ENCODE measurements around the gene CCPG1. TPM values are rescaled to one million over a fixed set of nuclear protein-coding genes. Genes with fewer than 3 reads are reported as not detected.

CCPG1 gene, protein sequence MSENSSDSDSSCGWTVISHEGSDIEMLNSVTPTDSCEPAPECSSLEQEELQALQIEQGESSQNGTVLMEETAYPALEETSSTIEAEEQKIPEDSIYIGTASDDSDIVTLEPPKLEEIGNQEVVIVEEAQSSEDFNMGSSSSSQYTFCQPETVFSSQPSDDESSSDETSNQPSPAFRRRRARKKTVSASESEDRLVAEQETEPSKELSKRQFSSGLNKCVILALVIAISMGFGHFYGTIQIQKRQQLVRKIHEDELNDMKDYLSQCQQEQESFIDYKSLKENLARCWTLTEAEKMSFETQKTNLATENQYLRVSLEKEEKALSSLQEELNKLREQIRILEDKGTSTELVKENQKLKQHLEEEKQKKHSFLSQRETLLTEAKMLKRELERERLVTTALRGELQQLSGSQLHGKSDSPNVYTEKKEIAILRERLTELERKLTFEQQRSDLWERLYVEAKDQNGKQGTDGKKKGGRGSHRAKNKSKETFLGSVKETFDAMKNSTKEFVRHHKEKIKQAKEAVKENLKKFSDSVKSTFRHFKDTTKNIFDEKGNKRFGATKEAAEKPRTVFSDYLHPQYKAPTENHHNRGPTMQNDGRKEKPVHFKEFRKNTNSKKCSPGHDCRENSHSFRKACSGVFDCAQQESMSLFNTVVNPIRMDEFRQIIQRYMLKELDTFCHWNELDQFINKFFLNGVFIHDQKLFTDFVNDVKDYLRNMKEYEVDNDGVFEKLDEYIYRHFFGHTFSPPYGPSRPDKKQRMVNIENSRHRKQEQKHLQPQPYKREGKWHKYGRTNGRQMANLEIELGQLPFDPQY
- total RNA-seq (2016; rRNA removed; fragmentation: Illumina TruSeq; extraction: Trizol) (15.9 and 19.5 TPM in 2 replicates), polyA plus RNA-seq (2011; rRNA removed) (16.1 and 16.4 TPM in 2 replicates), polyA minus RNA-seq (2011; rRNA and poly(A)+ RNA removed; ENCODE audit: low replicate concordance) (9.9 and 37.8 TPM in 2 replicates), Bru-seq, nascent RNA (percentile 68 among the genes with signal in this experiment), BruChase-seq, experiment 1, labeled RNA remaining after a 6-hour chase (percentile 89 among the genes with signal in this experiment), BruChase-seq, experiment 2, labeled RNA remaining after a 2-hour chase (percentile 71 among the genes with signal in this experiment)
- 0.97 and 1.1 TPM in 2 replicates for total RNA-seq (2016; cell fraction: cytosol; rRNA removed; fragmentation: Illumina TruSeq; extraction: Trizol; ENCODE audit: low read depth)
- total RNA-seq (2016; cell fraction: insoluble cytoplasmic fraction; rRNA removed; fragmentation: Illumina TruSeq; extraction: Trizol), result 13.7 and 17.9 TPM in 2 replicates
- 2.4 and 5.2 TPM in 2 replicates for total RNA-seq (2016; cell fraction: membrane; rRNA removed; fragmentation: Illumina TruSeq; extraction: Trizol)
- total RNA-seq (2016; cell fraction: nucleus; rRNA removed; fragmentation: Illumina TruSeq; extraction: Trizol), result 17.0 and 20.4 TPM in 2 replicates
- 5.7 and 12.2 TPM in 2 replicates for polyA plus RNA-seq (2011; cell fraction: cytosol; rRNA removed)
- polyA plus RNA-seq (2011; cell fraction: nucleus; rRNA removed), result 5.9 and 6.9 TPM in 2 replicates
- polyA plus RNA-seq (2012), result 18.8 and 28.8 TPM in 2 replicates
- 0.57 and 0.70 TPM in 2 replicates for polyA plus RNA-seq (2016; cell fraction: cytosol; fragmentation: Illumina TruSeq; extraction: Trizol; ENCODE audit: low read depth)
- polyA plus RNA-seq (2016; cell fraction: insoluble cytoplasmic fraction; fragmentation: Illumina TruSeq; extraction: Trizol; ENCODE audit: low read depth), result 11.2 TPM in 2 replicates
- polyA plus RNA-seq (2016; cell fraction: membrane; fragmentation: Illumina TruSeq; extraction: Trizol; ENCODE audit: low read depth), result 1.4 and 1.9 TPM in 2 replicates
- 16.5 and 18.4 TPM in 2 replicates for polyA plus RNA-seq (2016; cell fraction: nucleus; fragmentation: Illumina TruSeq; extraction: Trizol; ENCODE audit: insufficient read depth, low read depth)
- 16.7 and 31.1 TPM in 2 replicates for polyA minus RNA-seq (2011; cell fraction: cytosol; rRNA and poly(A)+ RNA removed)
- polyA minus RNA-seq (2011; cell fraction: nucleus; rRNA and poly(A)+ RNA removed), result 18.3 and 24.1 TPM in 2 replicates
- long read RNA-seq, experiment 1, full-length matches to known transcripts, result 19 of 24 reads
- long read RNA-seq, experiment 1, partial matches to known transcripts, result 4 of 24 reads
- long read RNA-seq, experiment 1, other reads (novel, unspliced or antisense), result 1 of 24 reads
- long read RNA-seq, experiment 2, full-length matches to known transcripts, result 27 of 47 reads
- long read RNA-seq, experiment 2, partial matches to known transcripts, result 2 of 47 reads
- long read RNA-seq, experiment 2, other reads (novel, unspliced or antisense), result 18 of 47 reads

DNA sequence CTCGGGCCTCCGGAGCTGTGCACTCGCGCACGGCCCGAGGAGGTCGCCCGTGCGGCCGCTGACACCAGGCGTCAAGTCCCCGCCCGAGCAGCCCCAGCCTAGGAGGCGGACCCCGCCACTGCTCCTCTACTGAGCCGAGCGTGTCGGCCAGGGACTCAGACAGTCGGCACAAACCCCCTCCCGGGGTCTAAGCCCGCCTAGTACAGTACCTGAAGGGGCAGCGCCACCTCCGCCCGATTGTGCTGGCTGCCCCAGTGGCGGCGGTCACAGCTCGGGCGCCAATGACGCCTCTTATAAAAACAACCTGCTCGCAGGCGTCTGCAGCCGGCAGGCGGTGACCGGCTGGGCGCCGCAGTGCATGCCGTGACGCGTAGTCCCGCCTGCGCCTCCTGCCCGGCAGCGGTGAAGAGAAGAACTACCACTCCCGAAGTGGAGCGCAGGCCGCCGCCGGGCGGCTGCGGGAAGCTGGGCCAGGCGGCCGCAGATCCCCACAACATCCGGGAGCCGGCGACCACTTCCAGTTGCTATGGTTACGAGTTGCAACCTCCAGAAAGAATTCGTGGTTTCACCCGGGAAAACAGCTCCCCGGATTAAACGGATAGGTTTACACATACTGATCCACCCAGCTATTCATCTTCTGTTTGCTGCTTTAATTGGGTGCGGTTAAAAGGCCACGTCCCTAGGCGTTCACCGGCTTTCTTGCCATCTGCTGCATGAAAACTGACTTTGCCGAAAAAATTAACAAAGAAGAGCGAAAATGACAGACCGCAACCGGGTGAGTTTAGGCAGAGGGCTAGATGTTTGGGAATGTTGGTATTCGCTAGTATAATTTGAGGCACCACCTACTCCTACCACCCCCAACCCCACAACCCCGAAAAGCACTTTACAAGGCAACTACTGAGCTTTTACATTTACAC, at the start of gene CCPG1, which contains the start of gene PIERCE2:
TSS of gene CCPG1 (minus strand) at position 348 of the 917 bp plus-strand sequence. CDS start 18,935 bp downstream, outside the sequence.
TSS of gene PIERCE2 (plus strand) at position 484 of the 917 bp plus-strand sequence. CDS start at position 758, 274 bp downstream.
- WGBS (ENCODE audit: low lambda C conversion rate), result 2% methylated on average over 18 of the region's 70 CpGs
- peak within 1 kb of the TSS; percentile 77 for H3K9ac ChIP-seq (ENCODE audit: insufficient read depth, low read depth, low read length)
- in situ Hi-C loops (cut with HindIII; ENCODE audit: extremely low pct_ligation_motif_present, low pct_unique_long_range_greater_than_20kb) (no loop called here), intact Hi-C loops (cut with micrococcal nuclease; ENCODE audit: unreplicated experiment) (loop anchor here (5.0 kb wide), 1 partner anchor 91 kb away; the partner anchor contains the start of genes PIGB and PIGBOS1)
- TSS peak; percentile 48 for BruUV-seq (replicated peaks)
- peak within 1 kb of the TSS; percentile 94 for H3K4me2 ChIP-seq (ENCODE audit: low read depth, low read length)
- ChIA-PET POLR2A (interaction anchor here (0.8 to 2.4 kb wide), 11 partner anchors 9 to 211 kb away, joined by 3 to 30 read pairs (median 4); partner anchors contain the start of genes PIGB, PIGBOS1 and RSL24D1), CTCF (ENCODE audit: low intra/inter-chr PET ratio, low total read pairs) (interaction anchor here (1.2 kb wide), 1 partner anchor 27 kb away, joined by 5 read pairs; no protein-coding TSS in a partner anchor)
- peak; percentile 87 for DNase-seq (ENCODE audit: low spot score)
- peak; percentile 55 for FAIRE-seq
- no peaks in the 10 kb centered on the region for H3K9me3 ChIP-seq (ENCODE audit: low read length)
- H3K4me1 ChIP-seq (ENCODE audit: insufficient read depth, low read length), result peaks cover 36% of the 10 kb centered on the region
- no peaks in the 10 kb centered on the region for H3K79me2 ChIP-seq (ENCODE audit: insufficient read depth, low read length)
- peak within 1 kb of the TSS; percentile 70 to 86 (median 76) for H3K4me3 ChIP-seq (replicated peaks in 1 of 3; ENCODE audit: insufficient read depth in 1 of 3, low read depth in 2 of 3, low read length in 3 of 3)
- peak; percentile 93 for ATAC-seq
- no peaks in the 10 kb centered on the region for H4K20me1 ChIP-seq (ENCODE audit: insufficient read depth, low read length)
- peak within 1 kb of the TSS; percentile 89 for H3K27ac ChIP-seq (ENCODE audit: extremely low read length, insufficient read depth, low read length)
- H3K36me3 ChIP-seq (replicated peaks in 1 of 2; ENCODE audit: control insufficient read depth in 1 of 2, insufficient read depth in 2 of 2, low read length in 2 of 2), result no peaks in the 10 kb centered on the region
- peak within 1 kb of the TSS; percentile 94 for H2AFZ ChIP-seq (ENCODE audit: low read length)
- no peaks in the 10 kb centered on the region for H3K27me3 ChIP-seq (ENCODE audit: control insufficient read depth in 1 of 2, insufficient read depth in 2 of 2, low read length in 2 of 2)
- TF ChIP-seq ZNF782 (CRISPR knock-in tag; IDR thresholded peaks at IDR 0.05; ENCODE audit: borderline replicate concordance), result no peak; the same call in 1 of the 2 replicates
- TF ChIP-seq KMT2B (CRISPR knock-in tag; IDR thresholded peaks at IDR 0.05), result peak; percentile 85; the same call in 1 of the 2 replicates
- TF ChIP-seq MEIS1 (CRISPR knock-in tag; IDR thresholded peaks at IDR 0.05; ENCODE audit: borderline replicate concordance), result peak; percentile 74; the same call in 1 of the 2 replicates
- TF ChIP-seq RCOR2 (CRISPR knock-in tag; IDR thresholded peaks at IDR 0.05), result 0 out of 2 replicates have a peak, but pooled peaks have one; percentile 24
- no peak for TF ChIP-seq ZNF614 (CRISPR knock-in tag; IDR thresholded peaks at IDR 0.05; ENCODE audit: borderline replicate concordance)
- TF ChIP-seq PAX8 (CRISPR knock-in tag; IDR thresholded peaks at IDR 0.05; ENCODE audit: borderline replicate concordance), result no peak
- TF ChIP-seq RNF2 (conservative IDR thresholded peaks at IDR 0.05; ENCODE audit: low read depth), result peak; percentile 80
- TF ChIP-seq MBD4 (IDR thresholded peaks at IDR 0.05; ENCODE audit: borderline replicate concordance, low read length), result no peak
- no peak for TF ChIP-seq NR1H2 (CRISPR knock-in tag; IDR thresholded peaks at IDR 0.05; ENCODE audit: borderline replicate concordance, low read depth)
- no peak for TF ChIP-seq KLF13 (CRISPR knock-in tag; IDR thresholded peaks at IDR 0.05)

Data from HepG2 (cell line).